H1 (cell line): ENCODE data around the gene GULP1. TPM values are rescaled to one million over a fixed set of nuclear protein-coding genes. Genes with fewer than 3 reads are reported as not detected.

Experiments
- CTCF ChIA-PET: fragments of 300-600 bp; sonication (Branson Sonifier 250); formaldehyde crosslinking; loops from one replicate; lab custom pipeline; 2021; ENCODE audit not compliant: partially characterized antibody; lab: Charles Lee
- POLR2A ChIA-PET: fragments of 300-600 bp; sonication (Branson Sonifier 250); formaldehyde crosslinking; loops from one replicate; lab custom pipeline; 2021; ENCODE audit warnings: inconsistent platforms; ENCODE audit not compliant: partially characterized antibody; lab: Charles Lee
- DNase-seq, 2 experiments: peaks; one replicate each; pipeline versions ENCODE4 v3.0.0 to v3.0.0-alpha.2; 2010 to 2022; ENCODE audit warnings: low spot score in 2 of 2, low read depth in 1 of 2, mixed read lengths in 1 of 2
- FAIRE-seq: peaks from 2 replicates; lab custom pipeline; 2011; peaks lifted over from hg19 to GRCh38; lab: Jason Lieb, UNC
- H2AFZ ChIP-seq: 2 replicates; pipeline ENCODE4 v1.8.1; 2012; ENCODE audit warnings: low read length, inconsistent platforms
- H2AK5ac ChIP-seq: 2 replicates; pipeline ENCODE4 v1.6.1; 2013; ENCODE audit warnings: low read depth, low read length
- H2BK120ac ChIP-seq: replicated peaks from 2 replicates; pipeline ENCODE3; 2013; ENCODE audit warnings: low read depth, low read length, inconsistent platforms
- H2BK12ac ChIP-seq: 2 replicates; pipeline ENCODE4 v1.6.1; 2013; ENCODE audit warnings: low read depth, low read length
- H2BK15ac ChIP-seq: 2 replicates; pipeline ENCODE4 v1.6.1; 2013; ENCODE audit warnings: low read length
- H2BK20ac ChIP-seq: 2 replicates; pipeline ENCODE4 v1.6.1; 2013; ENCODE audit warnings: low read length
- H2BK5ac ChIP-seq: 2 replicates; pipeline ENCODE4 v1.6.1; 2013; ENCODE audit warnings: low read depth, low read length
- H3K14ac ChIP-seq: 2 replicates; pipeline ENCODE4 v1.6.1; 2013; ENCODE audit warnings: inconsistent platforms; ENCODE audit not compliant: insufficient read length
- H3K18ac ChIP-seq: 2 replicates; pipeline ENCODE4 v1.6.1; 2013; ENCODE audit warnings: low read length; ENCODE audit errors: extremely low read depth
- H3K23ac ChIP-seq: 2 replicates; pipeline ENCODE4 v1.6.1; 2013; ENCODE audit warnings: inconsistent platforms; ENCODE audit not compliant: insufficient read length
- H3K23me2 ChIP-seq: 2 replicates; pipeline ENCODE4 v1.6.1; 2013; ENCODE audit warnings: low read depth, low read length
- H3K27ac ChIP-seq: 2 replicates; pipeline ENCODE4 v1.6.1; 2011; ENCODE audit warnings: low read depth, low read length, inconsistent platforms
- H3K27me3 ChIP-seq, 4 experiments: replicated peaks in 1 of 4; 1 replicate in 1 of 4; 2 replicates in 3 of 4; pipeline versions ENCODE4 v1.6.1 to v1.8.1; 2011 to 2013; ENCODE audit warnings: low read length in 3 of 4, mild to moderate bottlenecking in 3 of 4, inconsistent platforms in 2 of 4, mixed read lengths in 2 of 4, moderate library complexity in 1 of 4; ENCODE audit not compliant: control insufficient read depth in 3 of 4, insufficient read depth in 3 of 4; ENCODE audit errors: extremely low read depth in 1 of 4
- H3K36me3 ChIP-seq, 4 experiments: 2 replicates each; pipeline versions ENCODE4 v1.6.1 to v1.8.1; 2011 to 2013; ENCODE audit warnings: mild to moderate bottlenecking in 4 of 4, low read length in 3 of 4, moderate library complexity in 2 of 4, control low read depth in 1 of 4, inconsistent platforms in 1 of 4; ENCODE audit not compliant: insufficient read depth in 4 of 4, control insufficient read depth in 2 of 4
- H3K4ac ChIP-seq: replicated peaks from 2 replicates; pipeline ENCODE3; 2013; ENCODE audit warnings: low read length, low read depth, mixed read lengths, inconsistent platforms; ENCODE audit not compliant: insufficient read length
- H3K4me1 ChIP-seq, 4 experiments: replicated peaks in 1 of 4; 1 replicate in 1 of 4; 2 replicates in 3 of 4; pipeline versions ENCODE4 v1.6.1 to v1.8.1; 2011 to 2013; ENCODE audit warnings: low read length in 3 of 4, inconsistent platforms in 2 of 4, mixed read lengths in 1 of 4; ENCODE audit not compliant: insufficient read depth in 4 of 4, control insufficient read depth in 3 of 4
- H3K4me2 ChIP-seq, 2 experiments: 2 replicates each; pipeline versions ENCODE4 v1.6.1 to v1.8.1; 2011 to 2013; ENCODE audit warnings: low read depth in 2 of 2, low read length in 2 of 2, control low read depth in 1 of 2, inconsistent platforms in 1 of 2, mild to moderate bottlenecking in 1 of 2; ENCODE audit not compliant: insufficient read depth in 1 of 2
- H3K4me3 ChIP-seq, 4 experiments: fragments of 200-600, 300-600 bp in 1 of 4; sonication (generic), shearing (Covaris generic), sonication (Bioruptor Twin) in 1 of 4; 2 replicates each; pipeline versions ENCODE4 v1.5.1 to v1.8.1; 2011 to 2016; ENCODE audit warnings: low read length in 4 of 4, low read depth in 3 of 4, control low read depth in 2 of 4, inconsistent platforms in 2 of 4, mild to moderate bottlenecking in 2 of 4, mixed read lengths in 1 of 4, moderate library complexity in 1 of 4; ENCODE audit not compliant: insufficient read depth in 2 of 4; ENCODE audit errors: extremely low read depth in 1 of 4
- H3K56ac ChIP-seq: replicated peaks from 2 replicates; pipeline ENCODE3; 2013; ENCODE audit warnings: low read depth, mild to moderate bottlenecking, mixed read lengths, low read length, inconsistent platforms; ENCODE audit not compliant: insufficient read length
- H3K79me1 ChIP-seq: 2 replicates; pipeline ENCODE4 v1.6.1; 2013; ENCODE audit warnings: low read depth, low read length, control low read depth
- H3K79me2 ChIP-seq, 2 experiments: 2 replicates each; pipeline versions ENCODE4 v1.6.1 to v1.8.1; 2012 to 2013; ENCODE audit warnings: low read length in 2 of 2, mild to moderate bottlenecking in 2 of 2, inconsistent platforms in 1 of 2; ENCODE audit not compliant: insufficient read depth in 2 of 2, control insufficient read depth in 1 of 2
- H3K9ac ChIP-seq, 4 experiments: replicated peaks in 1 of 4; 1 replicate in 1 of 4; 2 replicates in 3 of 4; pipeline versions ENCODE4 v1.6.1 to v1.8.1; 2011 to 2013; ENCODE audit warnings: low read depth in 3 of 4, low read length in 3 of 4, control low read depth in 2 of 4, mild to moderate bottlenecking in 2 of 4, moderate library complexity in 2 of 4, inconsistent platforms in 1 of 4; ENCODE audit errors: extremely low read depth in 1 of 4
- H3K9me3 ChIP-seq, 2 experiments: 2 replicates each; pipeline versions ENCODE4 v1.6.1 to v1.8.1; 2012 to 2013; ENCODE audit warnings: mild to moderate bottlenecking in 2 of 2, moderate library complexity in 2 of 2, control low read depth in 1 of 2, inconsistent platforms in 1 of 2, low read depth in 1 of 2, low read length in 1 of 2, mixed read lengths in 1 of 2; ENCODE audit not compliant: insufficient read depth in 2 of 2
- H4K20me1 ChIP-seq, 2 experiments: replicated peaks in 1 of 2; 2 replicates each; pipeline versions ENCODE3 to v1.8.1; 2011 to 2013; ENCODE audit warnings: inconsistent platforms in 2 of 2, low read length in 2 of 2, mild to moderate bottlenecking in 1 of 2; ENCODE audit not compliant: insufficient read depth in 2 of 2, control insufficient read depth in 1 of 2
- H4K5ac ChIP-seq: 2 replicates; pipeline ENCODE4 v1.6.1; 2013; ENCODE audit warnings: low read length, low read depth, mixed read lengths, inconsistent platforms; ENCODE audit not compliant: insufficient read length
- H4K8ac ChIP-seq: 2 replicates; pipeline ENCODE4 v1.8.0; 2013; ENCODE audit warnings: mild to moderate bottlenecking, moderate library complexity, low read length, inconsistent platforms; ENCODE audit not compliant: insufficient read depth; ENCODE audit errors: extremely low read depth
- H4K91ac ChIP-seq: replicated peaks from 2 replicates; pipeline ENCODE3; 2013; ENCODE audit warnings: low read length, mixed read lengths, inconsistent platforms; ENCODE audit not compliant: insufficient read length
- BCL11A ChIP-seq, 2 experiments: IDR thresholded peaks; one replicate each; pipeline ENCODE4 v1.6.1; 2011; ENCODE audit warnings: low read depth in 2 of 2, low read length in 2 of 2, mild to moderate bottlenecking in 2 of 2
- EP300 ChIP-seq, 2 experiments: IDR thresholded peaks; 1 replicate in 1 of 2; 2 replicates in 1 of 2; pipeline ENCODE4 v1.6.1; 2011 to 2012; ENCODE audit warnings: low read depth in 2 of 2, low read length in 2 of 2, mild to moderate bottlenecking in 2 of 2, borderline replicate concordance in 1 of 2, inconsistent platforms in 1 of 2, moderate library complexity in 1 of 2
- HDAC6 ChIP-seq: IDR thresholded peaks from one replicate; pipeline ENCODE4 v1.7.1; 2012; ENCODE audit warnings: low read depth, mild to moderate bottlenecking, inconsistent platforms, low read length, moderate library complexity
- KDM4A ChIP-seq: IDR thresholded peaks from one replicate; pipeline ENCODE4 v1.7.1; 2012; ENCODE audit warnings: low read depth, mild to moderate bottlenecking, moderate library complexity, low read length, inconsistent platforms; ENCODE audit not compliant: severe bottlenecking
- NRF1 ChIP-seq: IDR thresholded peaks from 2 replicates; pipeline ENCODE4 v1.6.1; 2011; ENCODE audit warnings: mild to moderate bottlenecking, low read depth, low read length, improper control_type of control experiment
- POLR2A ChIP-seq, 2 experiments: IDR thresholded peaks; 1 replicate in 1 of 2; 2 replicates in 1 of 2; pipeline ENCODE4 v1.6.1; 2011; ENCODE audit warnings: low read depth in 2 of 2, low read length in 2 of 2, mild to moderate bottlenecking in 2 of 2; ENCODE audit errors: control extremely low read depth in 1 of 2
- RXRA ChIP-seq: IDR thresholded peaks from 2 replicates; pipeline ENCODE4 v1.6.1; 2011; ENCODE audit warnings: low read depth, mild to moderate bottlenecking, low read length, moderate library complexity; ENCODE audit not compliant: insufficient read depth
- SAP30 ChIP-seq: fragments of 300-600 bp; sonication (generic); IDR thresholded peaks from 2 replicates; pipeline ENCODE4 v1.7.1; 2012; ENCODE audit warnings: low read length, moderate library complexity, mild to moderate bottlenecking, inconsistent platforms; ENCODE audit not compliant: insufficient read depth, insufficient replicate concordance
- TAF1 ChIP-seq: IDR thresholded peaks from 2 replicates; pipeline ENCODE4 v1.6.1; 2011; ENCODE audit warnings: mild to moderate bottlenecking, low read depth, low read length
- polyA plus RNA-seq, 7 experiments: library from polyadenylated mRNA; depleted of rRNA in 3 of 7; stranded (reverse) in 5 of 7; unstranded in 2 of 7; fragments of >200 nt in 5 of 7; fragments of 200-250 nt in 2 of 7; gene quantifications; 1 replicate in 5 of 7; 2 replicates in 1 of 7; 4 replicates in 1 of 7; pipeline versions ENCODE4 v1.2.1 to v1.2.3, GENCODE V29; 2011 to 2013; ENCODE audit warnings: missing spikeins in 2 of 7, mixed read lengths in 2 of 7
- total RNA-seq: library from RNA; stranded (reverse); fragmentation: NEBNext Ultra II Directional; extraction: Animal tissue kit (Norgen Biotek cat#: 25700); gene quantifications from 2 replicates; pipeline ENCODE4 v1.2.1, GENCODE V29; 2021
- TF ChIP-seq, protein P1 (sequence below), 3 experiments: IDR thresholded peaks; 1 replicate in 2 of 3; 2 replicates in 1 of 3; pipeline versions ENCODE4 v1.5.1 to v1.6.1; 2011; ENCODE audit warnings: low read length in 3 of 3, mild to moderate bottlenecking in 3 of 3, inconsistent platforms in 2 of 3, low read depth in 1 of 3, moderate library complexity in 1 of 3; ENCODE audit not compliant: insufficient read depth in 1 of 3; ENCODE audit errors: control extremely low read depth in 1 of 3

GULP1 gene
- total and polyA plus RNA-seq, 2 of the 8 experiments (the other 6 are each of a cell fraction or from before 2014, with no cell fraction given): 69.7 to 139 TPM

GRCh38 chr2:188629753-188630527 is 338.3 kb downstream of the GULP1 start:
- Histone ChIP-seq H2AK5ac (no peak overlapping the region), H4K5ac (no peak overlapping the region), H3K4ac (no peak overlapping the region), H3K79me1 (no peaks in the 10 kb centered on the region), H3K9ac (no peak overlapping the region), H2AFZ (peak overlapping the region; percentile 33; the same call in 1 of the 2 replicates), H3K56ac (no peak overlapping the region), H4K8ac (no peak overlapping the region), H3K9me3 (no peaks in the 10 kb centered on the region), H2BK15ac (no peak overlapping the region), H2BK12ac (no peak overlapping the region), H3K23ac (no peak overlapping the region), H2BK5ac (no peak overlapping the region), H3K4me1 (no peaks in the 10 kb centered on the region), H2BK120ac (no peak overlapping the region), H3K36me3 (no peaks in the 10 kb centered on the region), H3K4me2 (no peak overlapping the region), H2BK20ac (no peak overlapping the region), H3K14ac (no peak overlapping the region), H3K4me3 (no peak overlapping the region), H4K20me1 (no peaks in the 10 kb centered on the region), H4K91ac (no peak overlapping the region), H3K79me2 (no peaks in the 10 kb centered on the region), H3K18ac (no peak overlapping the region), H3K27me3 (no peaks in the 10 kb centered on the region), H3K23me2 (no peaks in the 10 kb centered on the region), H3K27ac (no peak overlapping the region)
- FAIRE-seq: no peak
- POLR2A ChIA-PET: no interaction called here
- CTCF ChIA-PET: no interaction called here
- no peak for DNase-seq
- TF ChIP-seq HDAC6: no peak
- no peak for TF ChIP-seq KDM4A
- TF ChIP-seq, protein P1, sequence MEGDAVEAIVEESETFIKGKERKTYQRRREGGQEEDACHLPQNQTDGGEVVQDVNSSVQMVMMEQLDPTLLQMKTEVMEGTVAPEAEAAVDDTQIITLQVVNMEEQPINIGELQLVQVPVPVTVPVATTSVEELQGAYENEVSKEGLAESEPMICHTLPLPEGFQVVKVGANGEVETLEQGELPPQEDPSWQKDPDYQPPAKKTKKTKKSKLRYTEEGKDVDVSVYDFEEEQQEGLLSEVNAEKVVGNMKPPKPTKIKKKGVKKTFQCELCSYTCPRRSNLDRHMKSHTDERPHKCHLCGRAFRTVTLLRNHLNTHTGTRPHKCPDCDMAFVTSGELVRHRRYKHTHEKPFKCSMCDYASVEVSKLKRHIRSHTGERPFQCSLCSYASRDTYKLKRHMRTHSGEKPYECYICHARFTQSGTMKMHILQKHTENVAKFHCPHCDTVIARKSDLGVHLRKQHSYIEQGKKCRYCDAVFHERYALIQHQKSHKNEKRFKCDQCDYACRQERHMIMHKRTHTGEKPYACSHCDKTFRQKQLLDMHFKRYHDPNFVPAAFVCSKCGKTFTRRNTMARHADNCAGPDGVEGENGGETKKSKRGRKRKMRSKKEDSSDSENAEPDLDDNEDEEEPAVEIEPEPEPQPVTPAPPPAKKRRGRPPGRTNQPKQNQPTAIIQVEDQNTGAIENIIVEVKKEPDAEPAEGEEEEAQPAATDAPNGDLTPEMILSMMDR (IDR thresholded peaks at IDR 0.05; ENCODE audit: control extremely low read depth in 1 of 3, insufficient read depth in 1 of 3, low read depth in 1 of 3, low read length in 3 of 3): no peak
- no peak for TF ChIP-seq POLR2A (IDR thresholded peaks at IDR 0.05; ENCODE audit: control extremely low read depth in 1 of 2, low read depth in 2 of 2, low read length in 2 of 2)
- no peak for TF ChIP-seq NRF1
- TF ChIP-seq EP300 (IDR thresholded peaks at IDR 0.05; ENCODE audit: borderline replicate concordance in 1 of 2, low read depth in 2 of 2, low read length in 2 of 2): no peak
- no peak for TF ChIP-seq TAF1
- no peak for TF ChIP-seq RXRA
- no peak for TF ChIP-seq SAP30
- no peak for TF ChIP-seq BCL11A (IDR thresholded peaks at IDR 0.05; ENCODE audit: low read depth in 2 of 2, low read length in 2 of 2)
